HEK293 (cell line): ENCODE results near the gene THEM5.

Experiments used
- ZNF585B ChIP-seq: fragments of 450-650 bp; formaldehyde crosslinking; IDR thresholded peaks from 2 replicates; pipeline ENCODE4 v1.5.1; 2016; ENCODE audit warnings: missing biosample characterization, missing genetic modification characterization
- ZSCAN5A ChIP-seq: fragments of 450-650 bp; formaldehyde crosslinking; IDR thresholded peaks from 2 replicates; pipeline ENCODE4 v1.5.1; 2016; ENCODE audit warnings: missing biosample characterization, missing genetic modification characterization
- TF ChIP-seq, protein P1 (sequence below): fragments of 450-650 bp; formaldehyde crosslinking; IDR thresholded peaks from 2 replicates; pipeline ENCODE4 v1.5.1; 2016; ENCODE audit warnings: missing biosample characterization, missing genetic modification characterization

GRCh38 chr1:151807766-151808165 lies 45.7 kb downstream of the THEM5 start:
- TF ChIP-seq ZSCAN5A (tag by site-specific recombination) = no peak
- no peak for TF ChIP-seq ZNF585B (tag by site-specific recombination)
- TF ChIP-seq, protein P1, sequence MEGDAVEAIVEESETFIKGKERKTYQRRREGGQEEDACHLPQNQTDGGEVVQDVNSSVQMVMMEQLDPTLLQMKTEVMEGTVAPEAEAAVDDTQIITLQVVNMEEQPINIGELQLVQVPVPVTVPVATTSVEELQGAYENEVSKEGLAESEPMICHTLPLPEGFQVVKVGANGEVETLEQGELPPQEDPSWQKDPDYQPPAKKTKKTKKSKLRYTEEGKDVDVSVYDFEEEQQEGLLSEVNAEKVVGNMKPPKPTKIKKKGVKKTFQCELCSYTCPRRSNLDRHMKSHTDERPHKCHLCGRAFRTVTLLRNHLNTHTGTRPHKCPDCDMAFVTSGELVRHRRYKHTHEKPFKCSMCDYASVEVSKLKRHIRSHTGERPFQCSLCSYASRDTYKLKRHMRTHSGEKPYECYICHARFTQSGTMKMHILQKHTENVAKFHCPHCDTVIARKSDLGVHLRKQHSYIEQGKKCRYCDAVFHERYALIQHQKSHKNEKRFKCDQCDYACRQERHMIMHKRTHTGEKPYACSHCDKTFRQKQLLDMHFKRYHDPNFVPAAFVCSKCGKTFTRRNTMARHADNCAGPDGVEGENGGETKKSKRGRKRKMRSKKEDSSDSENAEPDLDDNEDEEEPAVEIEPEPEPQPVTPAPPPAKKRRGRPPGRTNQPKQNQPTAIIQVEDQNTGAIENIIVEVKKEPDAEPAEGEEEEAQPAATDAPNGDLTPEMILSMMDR (tag by site-specific recombination) = no peak
